A549 treated with DMSO at 1 μM for 4 hours (cell line): Measurements from ENCODE around the gene ZNF268. TPM values are rescaled to one million over a fixed set of nuclear protein-coding genes. Genes with fewer than 3 reads are reported as not detected.

Experiments used
- total RNA-seq: library from RNA; stranded (reverse); fragments of 200-300 nt; extraction: Qiagen RNA extraction; gene quantifications from 5 replicates; pipeline ENCODE4 v1.2.3, GENCODE V29; 2022; ENCODE audit warnings: low read depth

The ZNF268 gene
- total RNA-seq, result 11.4 to 18.0 TPM (median 11.9 TPM) in 5 replicates

DNA sequence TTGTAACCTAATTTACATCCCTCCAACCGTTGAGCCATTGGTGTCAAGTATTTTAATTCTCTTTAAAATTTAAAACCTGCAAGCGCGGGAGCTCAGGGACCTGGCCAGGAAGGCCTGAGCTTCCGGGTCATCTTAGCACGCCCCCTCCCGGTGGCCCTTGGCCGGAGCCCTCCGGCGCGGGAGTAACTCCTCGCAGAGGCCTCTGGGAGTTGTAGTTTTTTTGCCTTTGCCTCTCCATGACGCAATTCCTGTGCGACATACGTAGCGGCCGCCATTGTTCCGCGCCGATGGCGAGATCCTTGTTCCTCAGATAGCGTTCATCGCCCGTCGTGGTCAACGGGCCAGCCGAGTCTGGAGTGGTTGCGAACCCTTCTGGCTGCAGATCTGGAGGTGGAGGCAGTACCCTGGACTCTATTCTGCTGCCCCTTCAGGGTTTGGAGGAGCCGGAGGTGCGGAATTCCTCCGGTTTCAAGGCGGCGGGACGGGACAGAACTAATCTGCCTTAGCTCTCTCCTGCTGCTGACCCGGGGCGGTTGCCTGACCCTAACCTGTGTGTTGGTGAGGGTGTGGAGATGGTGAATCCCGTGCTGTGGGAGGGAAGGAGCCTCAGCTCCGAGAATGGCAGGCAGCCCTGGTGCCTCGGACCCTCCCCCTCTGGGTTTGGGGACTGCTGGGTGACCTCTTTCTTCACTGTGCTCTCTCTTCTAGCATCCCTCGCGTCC lies at the start of gene ZNF268:
Gene ZNF268 (plus strand): TSS at position 258 of the 722 bp plus-strand sequence. CDS start 503 bp downstream, outside the sequence.

DNA sequence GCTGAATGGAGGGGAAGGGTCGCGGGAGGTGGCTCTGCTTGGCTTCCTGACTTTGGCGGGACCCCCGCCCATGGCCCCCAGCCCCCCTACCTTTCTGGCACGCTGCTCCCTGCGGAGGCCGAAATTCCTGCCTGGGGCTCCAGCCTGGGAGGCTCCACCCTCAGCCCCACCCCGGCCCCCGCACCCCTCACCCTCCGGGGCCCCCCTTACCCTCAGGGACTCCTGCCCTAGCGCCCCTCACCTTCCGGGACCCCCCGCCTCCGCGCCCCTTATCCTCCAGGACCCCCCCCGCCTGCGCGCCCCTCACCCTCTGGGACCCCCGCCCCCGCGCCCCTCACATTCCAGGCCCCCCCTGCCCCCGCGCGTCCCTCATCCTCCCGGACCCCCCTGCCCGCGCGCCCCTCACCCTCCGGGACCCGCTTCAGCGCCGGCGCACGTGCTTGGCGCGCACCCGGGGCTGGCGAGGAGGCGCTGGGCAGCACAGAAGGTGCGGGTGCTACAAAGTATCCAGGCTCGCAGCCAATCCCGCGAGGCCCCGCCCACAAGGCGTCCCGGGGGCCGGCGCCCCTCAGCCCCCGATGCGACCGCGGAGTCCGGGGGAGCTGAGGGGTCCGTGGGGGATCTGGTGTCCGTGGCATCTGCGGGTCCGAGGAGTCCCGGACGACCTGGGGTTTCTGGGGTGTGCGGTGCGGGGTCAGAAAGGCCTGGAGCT lies 54.3 kb downstream of the ZNF268 start, which contains the start of gene ANHX:
Gene ANHX (minus strand): TSS at position 477 of the 712 bp plus-strand sequence. CDS start 1,521 bp downstream, outside the sequence.

Other genes with a start within 250 kb of the ZNF268 start
- gene ZNF605, start 225.2 kb upstream of the ZNF268 start, total RNA-seq, result 3.4 to 5.0 TPM (median 3.9 TPM) in 5 replicates
- gene ZNF26, start 195.1 kb upstream of the ZNF268 start, total RNA-seq, result 7.4 to 12.0 TPM (median 7.9 TPM) in 5 replicates
- 12.1 to 14.2 TPM (median 13.2 TPM) in 5 replicates for gene ZNF84, start 144.0 kb upstream of the ZNF268 start, total RNA-seq
- 9.0 to 11.3 TPM (median 10.0 TPM) in 5 replicates for gene ZNF140, start 100.6 kb upstream of the ZNF268 start, total RNA-seq
- 0.32 to 0.55 TPM (median 0.47 TPM) in 5 replicates for gene ZNF891, start 51.2 kb upstream of the ZNF268 start, total RNA-seq
- 0.85 to 2.8 TPM (median 1.4 TPM) in 5 replicates for gene ZNF10, start 50.9 kb upstream of the ZNF268 start, total RNA-seq
- not detected in 5 replicates for gene ANHX, start 54.4 kb downstream of the ZNF268 start, total RNA-seq